Small intestine (tissue), 7 donors: ENCODE data around the gene AKNAD1. TPM values are rescaled to one million over a fixed set of nuclear protein-coding genes. Genes with fewer than 3 reads are reported as not detected.
A peak's percentile ranks its signal among the peaks of the same experiment; 100 is the strongest.

ENCODE experiments used
- DNase-seq, 2 donors: peaks; one replicate each; pipeline versions ENCODE4 v3.0.0 to v3.0.0-alpha.2; 2013
- FAIRE-seq: peaks from 2 replicates; lab custom pipeline; 2012; peaks lifted over from hg19 to GRCh38; lab: Jason Lieb, UNC
- H3K27ac ChIP-seq, 3 donors: one replicate each; pipeline ENCODE4 v1.5.1; 2013; ENCODE audit warnings: low read length in 2 of 3, mild to moderate bottlenecking in 2 of 3, control low read depth in 1 of 3, inconsistent platforms in 1 of 3, low read depth in 1 of 3, moderate library complexity in 1 of 3
- H3K27me3 ChIP-seq, 3 donors: one replicate each; pipeline ENCODE4 v1.6.1; 2013; ENCODE audit warnings: low read length in 3 of 3, inconsistent platforms in 1 of 3; ENCODE audit not compliant: control insufficient read depth in 3 of 3, insufficient read depth in 3 of 3
- H3K36me3 ChIP-seq, 3 donors: one replicate each; pipeline ENCODE4 v1.6.1; 2013; ENCODE audit warnings: low read length in 3 of 3, inconsistent platforms in 1 of 3, low read depth in 1 of 3, mild to moderate bottlenecking in 1 of 3, moderate library complexity in 1 of 3; ENCODE audit not compliant: control insufficient read depth in 3 of 3, insufficient read depth in 2 of 3
- H3K4me1 ChIP-seq, 3 donors: one replicate each; pipeline ENCODE4 v1.6.1; 2013; ENCODE audit warnings: low read length in 2 of 3, inconsistent platforms in 1 of 3, low read depth in 1 of 3, mild to moderate bottlenecking in 1 of 3, moderate library complexity in 1 of 3; ENCODE audit not compliant: control insufficient read depth in 3 of 3, insufficient read depth in 2 of 3
- H3K4me3 ChIP-seq, 3 donors: one replicate each; pipeline ENCODE4 v1.5.1; 2013; ENCODE audit warnings: low read length in 3 of 3, control low read depth in 1 of 3, inconsistent platforms in 1 of 3, low read depth in 1 of 3, mild to moderate bottlenecking in 1 of 3, moderate library complexity in 1 of 3
- H3K9me3 ChIP-seq, 2 donors: one replicate each; pipeline ENCODE4 v1.6.1; 2013; ENCODE audit warnings: low read depth in 1 of 2, low read length in 1 of 2; ENCODE audit not compliant: control insufficient read depth in 2 of 2, insufficient read depth in 1 of 2
- WGBS, 3 donors: extraction: QIAGEN DNeasy Blood & Tissue Kit; methylation state at CpG; one replicate each; pipeline ENCODE4 v1.1.7; 2013; 5-methylcytosine and 5-hydroxymethylcytosine counted together
- polyA plus RNA-seq, 4 donors: library from polyadenylated mRNA; stranded (reverse) in 3 of 4; unstranded in 1 of 4; fragments of 200-250 nt in 3 of 4; fragments of 120-200 nt in 1 of 4; gene quantifications; one replicate each; pipeline versions ENCODE4 v1.2.1 to v1.2.3, GENCODE V29; 2013
- donor health status: healthy with polysubstance abuse.
- donor health status: control.
- donor health status: control.
- donor health status: Bipolar disorder and iron deficiency.
- donor health status: healthy.

AKNAD1 gene
- polyA plus RNA-seq, 4 donors, result 0.03 to 0.22 TPM; not detected in 2

DNA sequence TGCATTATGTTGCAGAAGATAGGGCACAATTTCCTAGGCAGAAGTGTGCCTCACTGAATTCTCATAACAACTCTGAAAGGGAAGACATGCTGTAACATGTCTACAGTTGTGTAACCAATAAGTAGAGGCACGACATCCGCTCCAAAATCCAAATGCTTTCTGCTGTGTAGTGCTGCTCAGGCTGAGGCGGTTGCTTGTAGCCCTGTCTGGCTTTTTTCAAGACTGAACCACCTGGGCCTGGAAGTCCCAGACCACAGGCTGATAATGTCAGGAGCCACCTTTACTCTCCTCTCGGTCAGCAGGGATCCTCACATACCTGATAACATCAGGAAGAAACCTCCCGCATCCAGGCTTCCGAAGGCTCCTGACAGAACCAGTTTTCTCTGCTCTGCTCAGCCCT lies 10.9 kb downstream of the AKNAD1 start:
- no peaks in the 10 kb centered on the region for H3K4me1 ChIP-seq
- no peak overlapping the region for H3K4me3 ChIP-seq
- no peak overlapping the region for H3K27ac ChIP-seq
- no peak for DNase-seq
- H3K9me3 ChIP-seq, result no peaks in the 10 kb centered on the region
- 88 to 93% (median 92%) methylated on average over 6 of the region's 6 CpGs for WGBS, 3 donors
- no peaks in the 10 kb centered on the region for H3K36me3 ChIP-seq
- no peak for FAIRE-seq
- H3K27me3 ChIP-seq, result peaks cover 0 to 4% (median 0%) of the 10 kb centered on the region in 3 donors

DNA sequence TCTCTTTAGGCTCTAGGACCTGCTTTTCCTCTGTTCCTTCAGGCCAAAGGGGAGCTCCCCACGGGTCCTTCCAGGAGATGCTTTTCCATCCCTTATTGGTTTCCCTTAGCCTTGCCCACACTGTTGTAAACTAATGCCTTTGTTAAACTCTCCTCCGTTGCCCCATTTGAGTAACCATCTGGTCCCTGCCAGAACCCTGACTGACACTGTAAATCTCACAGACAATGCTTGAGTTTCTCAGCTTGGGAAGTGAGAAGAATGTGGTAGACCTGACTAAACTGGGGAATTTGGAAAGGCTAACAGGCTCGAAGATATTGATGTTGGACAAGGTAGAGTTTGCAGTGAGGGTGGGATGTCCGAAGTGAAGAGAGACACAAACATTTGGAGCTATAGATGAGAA lies 11.4 kb downstream of the AKNAD1 start:
- peaks cover 0 to 4% (median 0%) of the 10 kb centered on the region in 3 donors for H3K27me3 ChIP-seq
- WGBS, 3 donors, result 63 to 76% (median 67%) methylated on average over 4 of the region's 4 CpGs
- no peaks in the 10 kb centered on the region for H3K9me3 ChIP-seq
- H3K27ac ChIP-seq, result no peak overlapping the region
- DNase-seq, result no peak
- no peak overlapping the region for H3K4me3 ChIP-seq
- H3K36me3 ChIP-seq, result no peaks in the 10 kb centered on the region
- no peaks in the 10 kb centered on the region for H3K4me1 ChIP-seq
- no peak for FAIRE-seq

DNA sequence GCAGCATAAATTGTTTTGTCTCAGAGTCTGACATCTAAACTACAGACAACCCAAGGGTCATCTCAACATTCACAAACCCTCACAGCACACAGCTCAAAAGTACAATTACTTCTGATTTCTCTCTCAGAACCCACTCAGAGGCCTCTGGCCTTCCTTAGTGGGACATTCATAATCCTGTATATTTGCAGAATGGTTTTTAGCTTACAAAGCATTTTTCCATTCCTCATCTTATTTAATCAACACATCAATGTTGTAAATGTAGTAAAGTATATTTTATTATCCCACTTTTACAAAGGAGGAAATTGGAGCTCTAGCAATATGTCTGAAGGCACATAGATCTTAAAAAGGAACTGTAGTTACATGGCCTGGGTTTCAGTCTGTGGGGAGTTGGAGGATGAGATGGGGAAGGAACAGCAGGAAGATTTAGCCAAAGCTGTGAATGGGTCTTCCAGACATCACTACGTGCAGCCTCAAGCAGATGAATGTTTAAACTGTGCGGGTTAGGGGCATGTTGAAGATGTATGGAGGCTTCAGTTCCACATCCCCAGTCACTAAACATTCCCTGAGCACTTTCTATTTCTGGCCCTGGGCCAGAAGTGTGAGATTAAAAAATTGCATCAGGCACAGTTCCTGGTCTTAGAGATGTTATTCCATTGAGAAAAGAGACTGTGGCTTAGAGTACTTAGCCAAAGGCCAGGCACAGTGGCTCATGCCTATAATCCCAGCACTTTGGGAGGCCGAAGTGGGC lies 13.3 kb downstream of the AKNAD1 start:
- Histone ChIP-seq H3K4me3 (no peak overlapping the region), H3K4me1 (no peaks in the 10 kb centered on the region), H3K27ac (no peak overlapping the region), H3K36me3 (no peaks in the 10 kb centered on the region), H3K27me3 (peaks cover 0 to 4% (median 0%) of the 10 kb centered on the region in 3 donors), H3K9me3 (no peaks in the 10 kb centered on the region)
- FAIRE-seq (no peak), DNase-seq (no peak)
- 68 to 90% (median 87%) methylated on average over 3 of the region's 3 CpGs for WGBS, 3 donors

DNA sequence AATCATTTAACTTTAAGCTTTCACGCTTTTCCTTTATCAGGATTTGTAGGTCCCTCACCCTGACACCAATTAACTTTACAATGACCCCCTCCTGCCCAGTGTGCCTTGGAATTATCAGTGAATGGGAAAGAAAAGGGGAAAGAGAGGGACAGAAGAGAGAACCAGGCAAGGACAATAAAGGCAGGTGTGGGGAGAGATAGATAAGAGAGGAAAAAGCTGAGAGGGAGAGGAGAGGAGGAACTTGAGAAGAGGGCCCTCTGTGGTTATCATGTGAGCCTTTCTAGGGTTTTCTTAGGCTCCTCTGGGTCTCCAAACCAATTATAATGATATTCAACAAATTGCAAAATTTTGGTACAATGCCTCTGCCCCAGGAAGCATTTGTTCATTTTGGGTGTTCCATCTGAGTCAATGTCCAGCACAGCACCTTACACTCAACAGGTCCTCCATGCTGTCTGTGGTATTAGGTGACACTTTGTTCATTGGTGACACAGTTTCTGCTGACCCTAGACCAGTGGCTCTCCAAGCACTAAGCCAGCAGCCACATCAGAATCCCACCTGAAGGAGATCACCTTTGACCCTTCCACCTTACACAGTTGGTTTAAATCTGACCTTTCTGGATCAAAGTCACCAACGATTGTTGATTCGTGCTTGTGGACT lies 14.2 kb downstream of the AKNAD1 start:
- H3K9me3 ChIP-seq, result no peaks in the 10 kb centered on the region
- 66 to 80% (median 78%) methylated on average over 3 of the region's 3 CpGs for WGBS, 3 donors
- H3K4me1 ChIP-seq, result no peaks in the 10 kb centered on the region
- H3K27ac ChIP-seq, result no peak overlapping the region
- no peak for DNase-seq
- no peaks in the 10 kb centered on the region for H3K36me3 ChIP-seq
- H3K4me3 ChIP-seq, result no peak overlapping the region
- peaks cover 0 to 4% (median 0%) of the 10 kb centered on the region in 3 donors for H3K27me3 ChIP-seq
- no peak for FAIRE-seq

DNA sequence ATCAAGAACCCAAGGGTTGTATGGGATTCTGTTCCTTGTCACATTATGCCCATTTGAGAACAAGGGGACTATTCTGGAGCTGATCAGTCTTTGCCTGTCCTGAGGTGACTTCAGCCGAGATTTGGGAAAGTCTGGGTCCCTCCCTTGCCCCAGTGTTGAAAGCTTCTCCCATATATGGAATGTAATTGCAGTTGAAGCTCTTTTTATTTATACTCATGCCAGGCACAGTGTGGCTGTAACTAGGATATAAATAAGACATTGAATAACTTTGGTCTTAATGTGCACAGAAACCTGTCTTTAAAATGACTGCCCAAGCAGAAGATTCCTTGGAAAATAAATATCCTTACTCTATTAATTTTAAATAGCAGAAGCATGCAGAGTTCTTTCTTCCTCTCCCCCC lies 15.2 kb downstream of the AKNAD1 start:
- no peak for DNase-seq
- H3K4me3 ChIP-seq, result no peak overlapping the region
- no peak for FAIRE-seq
- H3K27me3 ChIP-seq, result peaks cover 0 to 4% (median 0%) of the 10 kb centered on the region in 3 donors
- no peaks in the 10 kb centered on the region for H3K9me3 ChIP-seq
- no peak overlapping the region for H3K27ac ChIP-seq
- WGBS, 3 donors, result 25 to 49% (median 42%) methylated on average over 1 of the region's 1 CpG
- no peaks in the 10 kb centered on the region for H3K36me3 ChIP-seq
- H3K4me1 ChIP-seq, result no peaks in the 10 kb centered on the region

DNA sequence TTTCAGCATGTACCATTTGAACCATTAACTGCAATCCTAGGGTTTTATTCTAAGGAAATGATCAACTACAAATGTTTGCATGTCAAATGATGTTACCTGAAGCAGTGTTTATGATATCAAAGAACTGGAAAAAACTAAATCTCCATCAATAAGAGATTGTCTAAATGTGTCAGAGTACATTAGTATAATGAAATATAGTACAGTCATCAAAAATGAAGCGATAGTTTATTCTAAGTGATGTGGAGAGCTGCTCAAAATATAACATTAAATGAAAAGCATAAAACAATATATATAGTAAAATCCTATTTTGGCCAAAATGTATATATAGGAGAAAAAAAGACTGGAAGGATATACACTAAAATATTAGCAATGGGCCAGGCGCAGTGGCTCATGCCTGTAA lies 24.0 kb downstream of the AKNAD1 start:
- WGBS, 3 donors, result 95 to 98% (median 97%) methylated on average over 2 of the region's 2 CpGs
- Histone ChIP-seq H3K4me3 (no peak overlapping the region), H3K4me1 (peaks cover 2 to 9% (median 3%) of the 10 kb centered on the region in 3 donors), H3K9me3 (no peaks in the 10 kb centered on the region), H3K36me3 (no peaks in the 10 kb centered on the region), H3K27me3 (no peaks in the 10 kb centered on the region), H3K27ac (no peak overlapping the region)
- FAIRE-seq (no peak), DNase-seq (no peak)

DNA sequence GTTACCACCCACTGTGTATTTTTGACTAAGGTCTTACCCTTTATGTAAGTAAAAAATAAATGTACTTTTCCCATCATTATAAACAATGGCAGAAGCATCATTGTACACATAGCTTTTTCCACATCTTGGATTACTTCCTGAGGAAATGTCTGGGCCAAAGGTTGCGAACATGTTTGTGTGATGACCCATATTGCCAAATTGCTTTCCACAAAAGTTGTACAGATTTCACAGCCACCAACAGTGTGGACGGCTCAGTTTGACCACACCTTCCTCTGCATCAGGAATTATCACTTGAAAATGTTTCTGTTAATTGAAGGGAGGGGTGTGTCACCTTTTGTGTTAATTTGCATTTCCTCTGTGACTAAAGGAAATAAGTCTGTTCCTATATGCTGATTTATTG lies 25.7 kb downstream of the AKNAD1 start:
- Histone ChIP-seq H3K4me1 (peaks cover 2 to 9% (median 3%) of the 10 kb centered on the region in 3 donors), H3K27me3 (no peaks in the 10 kb centered on the region), H3K4me3 (no peak overlapping the region), H3K36me3 (no peaks in the 10 kb centered on the region), H3K9me3 (no peaks in the 10 kb centered on the region), H3K27ac (peak overlapping the region in 1 of 3 donors; percentile 54)
- 40 to 57% (median 55%) methylated on average over 2 of the region's 2 CpGs for WGBS, 3 donors
- no peak for FAIRE-seq
- peak in 1 of 2 donors; percentile 6 for DNase-seq

DNA sequence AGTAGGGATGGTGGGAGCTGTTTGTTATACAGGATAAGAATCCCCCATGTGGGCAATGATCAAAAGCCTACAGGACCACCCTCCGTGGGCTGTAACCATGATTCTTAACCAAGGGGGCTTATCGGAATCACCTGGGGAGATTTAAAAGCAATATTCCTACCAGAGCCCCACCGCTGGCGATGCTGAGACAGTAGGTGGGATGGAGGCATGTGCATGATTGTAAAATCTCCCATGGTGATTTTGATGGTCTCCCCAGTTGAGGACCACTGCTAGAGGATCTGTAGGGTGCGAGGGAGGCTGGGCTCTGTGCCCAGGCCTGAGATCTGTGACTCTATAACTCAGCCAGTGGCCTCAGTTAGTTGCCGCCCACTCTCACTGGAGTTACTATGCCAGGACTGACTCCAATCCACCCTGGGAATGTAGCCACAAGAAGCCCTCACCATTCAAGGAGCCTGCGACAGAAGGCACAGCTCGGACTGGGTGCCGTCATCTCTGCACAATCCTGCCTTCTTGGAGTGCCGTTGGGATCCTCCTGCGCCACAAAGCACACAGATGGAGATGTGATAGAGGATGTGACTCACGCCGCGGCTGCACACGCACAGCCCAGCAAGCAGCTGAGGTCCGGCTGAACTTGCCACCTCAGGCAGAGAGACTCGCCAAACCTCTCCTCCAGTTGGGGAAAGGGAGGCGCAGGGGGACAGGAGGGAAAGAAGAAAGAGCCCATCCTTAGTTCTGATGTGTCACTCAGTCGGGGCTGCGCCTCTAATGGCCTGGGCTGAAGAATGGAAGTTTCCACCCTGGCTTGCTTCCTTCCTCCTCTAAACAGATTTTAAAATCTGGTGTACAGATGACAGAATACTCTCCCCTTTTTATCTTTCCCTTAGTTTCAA lies 26.5 kb downstream of the AKNAD1 start:
- Histone ChIP-seq H3K27me3 (no peaks in the 10 kb centered on the region), H3K4me3 (no peak overlapping the region), H3K4me1 (peaks cover 2 to 9% (median 3%) of the 10 kb centered on the region in 3 donors), H3K9me3 (no peaks in the 10 kb centered on the region), H3K36me3 (no peaks in the 10 kb centered on the region), H3K27ac (peak overlapping the region; percentile 14 to 90 (median 25))
- 60 to 71% (median 69%) methylated on average over 20 of the region's 20 CpGs for WGBS, 3 donors
- DNase-seq (peak in 1 of 2 donors; percentile 15), FAIRE-seq (no peak)
